ENCODE measurements around the gene BCAS2.

Gene BCAS2

DNA sequence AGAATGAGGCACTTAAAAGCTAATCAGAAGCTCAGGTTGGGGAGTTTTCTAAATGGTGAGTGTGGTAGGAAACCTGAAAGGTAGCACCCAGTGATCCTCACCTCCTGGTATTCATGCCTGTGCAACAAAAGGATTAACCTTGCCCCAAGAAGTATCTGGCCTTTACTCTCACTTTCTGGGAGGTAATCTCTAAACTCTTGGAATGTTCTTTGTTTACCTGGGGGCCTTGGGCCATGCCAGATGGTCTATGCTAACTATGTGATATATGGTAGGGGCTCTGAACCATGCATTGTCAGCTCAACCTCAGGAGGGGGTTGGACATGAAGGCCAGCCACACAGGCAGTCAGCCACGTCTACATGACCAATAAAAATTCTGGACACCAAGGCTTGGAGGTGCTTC, 46.0 kb downstream of the BCAS2 start:
- in situ Hi-C loops (cut with HindIII; ENCODE audit: low sequenced_read_pairs): no loop called here
- H3K4me3 ChIP-seq (ENCODE audit: low read depth, low read length): no peak overlapping the region
- no peak for TF ChIP-seq CTCF (IDR thresholded peaks at IDR 0.05; ENCODE audit: low read depth, low read length, missing control alignments)
- DNase-seq (ENCODE audit: low read depth): no peak

GRCh38 chr1:114531094-114531493, 50.3 kb downstream of the BCAS2 start:
- no peak overlapping the region for H3K4me3 ChIP-seq (ENCODE audit: low read depth, low read length)
- in situ Hi-C loops (cut with HindIII; ENCODE audit: low sequenced_read_pairs): no loop called here
- DNase-seq (ENCODE audit: low read depth): no peak
- TF ChIP-seq CTCF (IDR thresholded peaks at IDR 0.05; ENCODE audit: low read depth, low read length, missing control alignments): no peak

- DNase-seq (ENCODE audit: low read depth): no peak
- no peak for TF ChIP-seq CTCF (IDR thresholded peaks at IDR 0.05; ENCODE audit: low read depth, low read length, missing control alignments)
- in situ Hi-C loops (cut with HindIII; ENCODE audit: low sequenced_read_pairs): no loop called here
- no peak overlapping the region for H3K4me3 ChIP-seq (ENCODE audit: low read depth, low read length)
Observed at GRCh38 chr1:114530224-114530623, 51.2 kb downstream of the BCAS2 start.

DNA sequence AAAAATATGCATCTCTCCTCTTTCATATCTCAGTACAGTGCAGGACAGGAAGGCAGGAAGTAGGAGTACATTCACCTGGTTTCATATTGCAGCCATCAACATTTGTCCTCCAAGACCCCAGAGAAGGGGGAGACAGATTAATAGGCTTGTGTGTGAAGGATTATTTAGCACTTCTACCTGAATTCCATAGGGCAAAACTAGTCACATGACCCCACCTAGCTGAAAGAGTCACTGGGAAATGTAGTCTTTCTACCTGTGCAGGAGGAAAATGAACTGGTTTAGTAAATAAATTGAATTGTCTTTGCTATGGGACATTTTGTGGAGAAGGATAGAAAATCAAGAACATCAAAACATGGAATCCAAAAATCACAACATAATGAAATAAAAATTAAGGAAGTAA, 56.5 kb downstream of the BCAS2 start:
- no peak for TF ChIP-seq CTCF (IDR thresholded peaks at IDR 0.05; ENCODE audit: low read depth, low read length, missing control alignments)
- in situ Hi-C loops (cut with HindIII; ENCODE audit: low sequenced_read_pairs): no loop called here
- no peak for DNase-seq (ENCODE audit: low read depth)
- H3K4me3 ChIP-seq (ENCODE audit: low read depth, low read length): no peak overlapping the region

DNA sequence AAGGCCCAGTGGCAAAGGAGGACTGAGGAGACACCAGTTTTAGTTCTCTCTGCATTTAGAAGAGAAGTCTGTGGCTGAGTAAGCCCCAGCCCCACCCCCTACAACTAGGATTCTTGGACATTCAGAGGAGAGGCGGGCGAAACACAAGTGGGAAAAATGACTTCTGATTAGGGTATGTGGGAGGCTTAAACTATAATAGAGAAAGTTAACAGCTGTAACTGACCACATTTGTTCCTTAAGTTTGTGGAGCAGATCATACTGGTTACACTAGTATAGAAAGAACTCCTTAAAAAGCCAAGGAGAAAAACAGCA, 59.2 kb downstream of the BCAS2 start:
- DNase-seq (ENCODE audit: low read depth): no peak
- H3K4me3 ChIP-seq (ENCODE audit: low read depth, low read length): no peak overlapping the region
- in situ Hi-C loops (cut with HindIII; ENCODE audit: low sequenced_read_pairs): no loop called here
- no peak for TF ChIP-seq CTCF (IDR thresholded peaks at IDR 0.05; ENCODE audit: low read depth, low read length, missing control alignments)

GRCh38 chr1:114521396-114522263, 59.8 kb downstream of the BCAS2 start:
- in situ Hi-C loops (cut with HindIII; ENCODE audit: low sequenced_read_pairs): no loop called here

More at GRCh38 chr1:114521396-114522263, 59.8 kb downstream of the BCAS2 start:
- DNase-seq (ENCODE audit: low read depth): no peak
- no peak overlapping the region for H3K4me3 ChIP-seq (ENCODE audit: low read depth, low read length)
- no peak for TF ChIP-seq CTCF (IDR thresholded peaks at IDR 0.05; ENCODE audit: low read depth, low read length, missing control alignments)

All from astrocyte of the cerebellum (primary cell).